NK-92 (cell line): ENCODE measurements around the gene PLXNA1.

Experiments
- DNase-seq: peaks from one replicate; lab custom pipeline; 2025; ENCODE audit not compliant: unreplicated experiment; lab: John Stamatoyannopoulos, UW

PLXNA1 gene

DNA sequence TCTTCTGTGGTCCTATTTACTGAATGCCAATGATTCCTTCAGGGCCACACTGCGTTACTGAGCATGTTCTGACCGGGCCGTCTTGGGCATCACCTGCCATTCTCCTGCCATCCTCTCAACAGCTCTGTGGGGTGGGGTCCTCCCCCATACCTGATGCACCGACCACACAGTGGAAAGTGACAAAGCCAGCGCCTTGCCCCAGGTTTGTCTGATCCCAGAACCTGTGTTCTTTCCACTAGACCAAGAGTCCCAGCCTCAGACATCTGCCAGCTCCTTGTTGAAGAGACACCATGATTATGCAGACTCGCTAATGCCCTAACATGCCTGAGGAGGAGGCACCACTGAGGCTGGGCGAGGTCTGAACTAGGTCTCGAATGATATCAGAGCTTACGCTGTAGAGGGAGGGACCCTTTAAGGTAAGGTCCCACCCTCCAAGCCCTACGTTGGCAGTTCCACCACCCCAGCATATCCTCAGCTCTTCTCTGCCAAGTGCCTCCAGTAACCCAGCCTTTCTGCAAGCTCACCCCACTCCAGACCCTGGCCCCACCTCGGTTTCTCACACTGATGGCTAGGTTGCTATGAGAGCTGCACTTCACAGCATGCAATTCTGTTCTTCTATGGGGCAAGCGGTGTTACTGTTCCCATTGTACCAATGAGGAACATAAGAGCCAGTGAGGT lies 29.8 kb upstream of the PLXNA1 start:
- DNase-seq, result no peak

DNA sequence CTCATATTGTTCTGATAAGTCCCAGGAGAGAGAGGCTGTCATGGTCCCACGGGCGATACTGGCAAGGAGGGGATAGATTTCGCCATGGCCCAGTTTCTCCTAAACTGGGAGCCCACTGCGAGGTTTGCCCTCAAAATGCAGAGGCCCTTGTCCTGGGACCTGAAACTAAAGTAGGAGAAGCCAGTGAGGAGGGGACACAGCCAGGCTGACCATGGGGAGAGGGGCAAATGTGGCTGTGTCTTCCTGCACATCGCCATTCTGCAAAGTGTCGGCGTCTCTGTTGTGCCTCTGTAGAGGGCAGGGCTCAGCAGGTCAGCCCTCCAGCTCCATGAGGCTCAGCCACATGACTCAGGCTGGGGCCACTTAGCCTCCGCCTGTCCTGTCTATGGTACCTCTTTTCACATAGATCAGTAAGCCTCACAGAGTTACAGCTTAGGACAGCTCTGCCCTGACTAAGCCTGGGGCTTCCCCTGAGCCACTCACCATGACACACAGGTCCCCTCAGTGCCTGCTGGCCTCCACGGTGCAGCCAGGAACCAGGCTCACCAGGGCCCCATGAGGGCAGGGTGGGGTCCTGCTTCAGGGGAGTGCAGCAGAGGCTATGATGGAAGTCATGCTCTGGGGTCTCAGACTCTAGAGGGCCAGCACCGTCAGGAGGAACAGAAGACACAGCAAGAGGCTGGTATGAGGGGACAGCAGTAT lies 28.6 kb upstream of the PLXNA1 start:
- DNase-seq, result no peak

DNA sequence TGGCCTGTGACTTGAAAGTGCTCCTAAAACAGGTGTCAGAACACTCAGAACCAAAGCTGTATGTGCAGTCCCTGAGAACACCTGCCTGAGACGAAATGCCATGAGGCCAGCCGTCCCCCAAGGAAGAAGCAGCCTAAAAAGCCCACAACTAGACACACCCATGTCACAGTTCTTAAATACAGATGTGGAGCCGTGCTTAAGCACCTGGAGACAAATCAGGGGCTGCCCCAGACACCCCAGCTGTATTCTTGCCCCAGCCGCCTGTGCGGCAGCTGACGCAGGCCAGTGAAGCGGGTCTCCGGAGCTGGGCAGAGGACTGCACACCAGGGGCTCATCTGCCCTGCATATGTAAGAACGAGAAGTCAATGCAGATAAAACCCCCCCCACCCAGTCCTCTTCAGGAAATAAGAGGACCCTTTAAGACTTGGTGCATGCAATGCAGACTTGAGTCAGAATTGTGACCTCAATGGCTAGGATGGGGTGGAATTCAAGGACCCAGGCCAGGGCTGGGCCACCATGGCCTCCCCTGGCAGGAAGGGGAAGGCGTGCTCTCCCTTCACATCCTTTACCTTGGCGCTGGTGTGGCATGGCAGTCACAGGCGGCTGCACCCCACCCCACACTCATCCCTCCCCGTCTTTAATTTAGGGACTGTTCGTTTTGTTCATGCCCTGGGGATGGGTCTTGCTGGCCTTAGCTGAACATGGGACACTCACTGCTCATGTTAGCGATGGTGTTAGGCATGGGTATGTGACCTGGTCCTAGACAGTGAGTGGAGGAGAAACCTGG lies 27.7 kb upstream of the PLXNA1 start:
- no peak for DNase-seq

DNA sequence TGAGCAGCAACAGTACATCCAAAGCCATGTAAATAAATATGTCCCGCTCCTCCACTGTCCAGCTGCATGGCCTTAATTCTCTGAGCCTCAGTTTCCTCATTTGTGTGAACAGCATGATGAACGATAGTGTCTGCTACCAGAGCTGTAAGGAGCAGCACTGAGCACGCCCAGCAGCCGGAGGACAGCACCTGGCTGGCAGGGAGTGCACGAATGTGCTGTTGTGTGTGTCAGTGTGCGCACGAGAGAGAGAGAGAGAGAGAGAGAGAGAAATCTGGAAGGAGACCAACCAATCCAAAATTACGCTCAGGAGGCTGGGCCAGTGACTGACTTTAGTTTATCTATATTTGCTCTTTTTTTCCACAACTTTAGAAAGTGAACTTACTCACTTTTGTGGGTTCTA lies 26.6 kb upstream of the PLXNA1 start:
- DNase-seq, result no peak

DNA sequence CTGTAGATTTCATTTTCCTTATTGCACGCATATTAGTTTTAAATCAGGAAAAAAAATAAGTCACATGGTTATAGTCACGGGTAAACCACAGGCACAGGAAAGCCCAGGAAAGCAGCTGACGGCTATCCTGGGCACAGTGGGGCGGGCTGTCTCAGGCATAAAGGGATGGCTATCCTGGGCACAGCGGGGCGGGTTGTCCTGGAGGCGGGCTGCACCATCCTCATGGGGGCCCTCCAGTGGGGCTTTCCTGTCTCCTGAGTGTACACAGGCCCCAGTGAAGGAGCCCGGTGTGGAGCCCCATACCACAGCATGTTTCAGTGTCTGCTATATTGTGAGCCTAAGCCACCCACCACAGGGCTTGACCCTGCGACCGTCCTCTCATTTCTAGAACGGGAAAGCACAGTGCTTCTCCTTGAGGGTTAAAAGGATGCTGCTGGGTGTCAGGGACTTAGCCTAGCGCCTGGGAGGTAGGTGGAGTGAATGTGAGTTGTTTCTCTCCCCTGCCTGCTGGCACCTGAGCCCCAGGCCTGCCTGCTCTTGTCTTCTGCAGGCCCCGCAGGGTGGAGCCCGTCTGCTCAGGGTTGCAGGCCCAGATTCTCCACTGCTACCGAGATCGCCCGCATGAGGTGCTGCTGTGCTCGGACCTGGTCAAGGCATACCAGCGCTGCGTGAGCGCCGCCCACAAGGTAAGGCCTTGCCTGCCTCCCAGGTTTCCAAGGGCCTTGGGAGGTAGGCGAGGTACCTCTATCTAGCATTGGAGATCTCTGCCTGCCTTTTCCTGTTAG lies 25.9 kb upstream of the PLXNA1 start:
- no peak for DNase-seq

DNA sequence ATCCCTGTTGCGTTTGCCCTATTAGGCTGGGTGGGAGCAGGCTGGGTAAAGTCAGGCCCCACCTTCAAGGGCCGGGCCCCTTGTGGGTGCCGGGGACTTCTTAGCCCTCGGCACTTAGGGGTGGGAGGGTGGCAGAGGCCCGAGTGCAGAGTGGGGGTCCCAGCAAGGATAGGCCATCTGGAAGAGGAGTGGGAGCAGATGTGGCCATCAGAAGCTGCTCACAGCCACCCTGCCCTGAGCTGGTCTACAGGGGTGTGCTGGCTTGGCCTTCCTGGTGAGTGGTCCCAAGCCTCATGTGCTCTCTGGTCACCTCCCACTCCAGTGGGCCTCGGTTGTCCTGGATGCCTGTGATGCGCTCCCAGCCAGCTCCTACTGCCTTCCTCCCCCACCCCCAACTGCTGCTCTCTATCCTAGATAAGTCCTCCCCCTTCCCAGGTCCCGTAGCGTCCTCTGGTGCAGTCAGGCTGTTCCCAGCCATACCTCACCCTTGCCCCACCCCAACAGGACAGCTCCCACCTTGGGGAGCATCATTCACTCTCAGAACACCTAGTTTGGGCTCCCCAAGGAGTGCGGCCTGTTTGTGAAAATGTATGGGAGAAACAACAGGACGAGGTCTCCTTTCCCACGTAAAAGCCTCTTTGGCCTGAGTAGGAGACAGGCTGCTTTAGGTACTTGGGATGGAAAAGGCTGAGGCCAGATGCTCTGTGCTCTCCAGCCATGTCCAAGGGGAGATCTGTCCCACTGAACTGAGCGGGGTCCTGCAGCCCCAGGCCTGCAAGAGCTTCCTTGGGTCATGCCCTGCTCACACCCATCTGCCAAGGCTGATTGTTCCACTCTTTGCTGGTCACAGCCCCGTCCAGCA lies 24.9 kb upstream of the PLXNA1 start:
- DNase-seq, result no peak

DNA sequence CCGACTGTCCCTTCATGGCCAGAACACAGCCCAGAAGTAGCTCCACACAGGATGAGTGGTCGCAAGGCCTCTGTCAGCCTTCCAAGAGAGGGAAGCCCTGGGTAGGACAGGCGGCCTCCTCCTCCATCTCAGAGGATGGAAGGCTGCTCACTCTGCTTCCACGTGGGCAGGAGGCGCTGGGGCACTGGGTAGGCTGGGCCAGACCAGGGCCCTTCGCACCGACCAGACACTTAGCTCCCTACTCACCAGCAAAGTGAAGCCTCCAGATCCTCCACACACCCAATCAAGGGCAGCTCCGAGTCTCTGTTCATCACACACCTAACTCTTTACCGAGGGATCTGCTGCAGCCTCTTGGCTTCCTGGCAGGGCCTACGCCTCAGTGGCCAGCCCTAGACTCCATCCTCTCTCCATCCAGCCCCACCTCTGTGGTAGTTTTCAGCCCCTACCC lies 24.3 kb upstream of the PLXNA1 start:
- DNase-seq, result no peak

DNA sequence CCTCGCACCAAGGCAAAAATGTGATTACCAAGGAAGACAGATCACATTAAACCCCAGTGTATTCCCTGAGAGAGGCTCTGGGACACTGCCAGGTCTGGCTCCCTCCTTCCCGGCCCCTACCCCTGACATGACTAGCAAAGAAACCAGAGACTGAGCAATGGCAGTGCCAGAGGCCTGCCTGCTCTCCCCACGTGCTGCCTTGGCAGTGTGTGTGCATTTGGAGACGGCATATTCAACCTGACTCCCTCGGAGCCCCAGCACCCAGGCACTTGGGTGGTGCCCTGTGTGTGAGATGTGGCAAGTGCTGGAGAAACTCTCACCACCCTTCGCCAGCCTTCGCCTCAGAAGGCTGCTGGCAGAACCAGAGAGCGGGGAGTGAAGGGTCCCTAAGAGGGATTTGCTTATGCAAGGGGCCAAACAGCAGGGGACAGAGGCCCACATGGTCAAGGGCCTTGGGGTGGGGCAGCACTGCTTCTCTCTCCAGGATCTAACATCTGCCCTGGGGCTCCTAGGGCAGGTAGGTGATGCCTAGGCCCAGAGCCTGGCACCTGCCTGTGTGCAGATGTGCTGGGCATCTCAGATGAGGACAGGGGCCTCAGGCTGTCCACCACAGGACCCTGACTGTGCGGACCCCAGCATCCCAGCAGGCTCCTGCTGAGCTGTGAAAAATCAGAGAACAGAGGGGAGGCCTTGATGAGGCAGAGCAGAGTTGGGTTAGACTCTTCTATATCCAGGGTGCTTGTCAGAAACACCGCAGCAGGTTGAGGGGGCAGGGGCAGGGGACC lies 23.6 kb upstream of the PLXNA1 start:
- no peak for DNase-seq

DNA sequence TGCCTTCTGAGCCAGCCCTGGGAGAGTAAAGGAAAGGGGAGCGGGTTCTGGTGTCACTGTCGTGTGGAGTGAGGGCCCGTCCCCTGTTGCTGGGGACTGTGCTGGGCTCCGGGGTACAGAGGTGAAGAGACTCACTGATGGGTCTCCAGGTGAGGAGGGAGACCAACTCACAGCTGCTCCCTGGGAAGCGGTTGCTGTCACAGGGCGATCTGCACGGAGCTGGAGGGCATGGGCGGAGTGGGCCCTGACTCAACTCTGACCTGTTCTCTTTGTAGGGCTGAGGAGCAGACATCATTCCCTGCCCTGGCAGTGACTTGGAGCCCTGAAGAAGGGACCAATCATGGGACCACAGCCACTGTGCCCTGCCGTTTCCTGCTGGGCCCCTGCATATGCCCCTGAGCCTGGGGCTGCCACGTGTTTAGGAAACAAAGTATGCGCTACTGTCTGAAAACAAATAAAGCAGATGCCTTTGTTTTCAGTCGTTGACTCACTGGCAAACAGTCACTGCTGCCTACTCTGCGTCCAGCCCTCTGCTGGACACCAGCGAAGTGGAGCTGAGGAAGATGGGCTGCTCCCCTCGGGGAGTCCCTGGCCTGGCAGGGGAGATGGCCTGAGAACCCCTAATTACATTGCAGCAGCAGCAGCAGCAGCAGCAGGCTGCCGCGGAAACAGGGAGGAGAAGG lies 22.9 kb upstream of the PLXNA1 start:
- no peak for DNase-seq

DNA sequence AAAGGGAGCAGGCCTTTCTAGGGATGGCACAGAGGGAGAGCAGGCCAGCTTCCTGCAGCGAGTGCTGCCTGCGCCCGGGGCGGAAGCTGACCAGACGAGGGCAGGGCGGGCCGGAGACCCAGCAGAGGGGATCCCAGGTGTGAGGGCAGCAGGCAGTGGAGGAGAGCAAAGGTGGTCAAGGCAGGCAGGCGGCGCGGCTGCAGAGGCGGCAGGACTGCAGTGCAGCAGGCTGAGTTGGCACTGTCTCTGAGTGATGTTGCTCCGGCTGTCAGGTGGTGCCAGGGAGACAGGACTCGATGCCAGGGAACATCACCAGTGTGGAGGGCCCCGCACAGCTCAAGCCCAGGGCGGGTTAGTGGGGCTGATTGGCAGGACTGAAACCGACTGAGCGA lies 22.3 kb upstream of the PLXNA1 start:
- no peak for DNase-seq

DNA sequence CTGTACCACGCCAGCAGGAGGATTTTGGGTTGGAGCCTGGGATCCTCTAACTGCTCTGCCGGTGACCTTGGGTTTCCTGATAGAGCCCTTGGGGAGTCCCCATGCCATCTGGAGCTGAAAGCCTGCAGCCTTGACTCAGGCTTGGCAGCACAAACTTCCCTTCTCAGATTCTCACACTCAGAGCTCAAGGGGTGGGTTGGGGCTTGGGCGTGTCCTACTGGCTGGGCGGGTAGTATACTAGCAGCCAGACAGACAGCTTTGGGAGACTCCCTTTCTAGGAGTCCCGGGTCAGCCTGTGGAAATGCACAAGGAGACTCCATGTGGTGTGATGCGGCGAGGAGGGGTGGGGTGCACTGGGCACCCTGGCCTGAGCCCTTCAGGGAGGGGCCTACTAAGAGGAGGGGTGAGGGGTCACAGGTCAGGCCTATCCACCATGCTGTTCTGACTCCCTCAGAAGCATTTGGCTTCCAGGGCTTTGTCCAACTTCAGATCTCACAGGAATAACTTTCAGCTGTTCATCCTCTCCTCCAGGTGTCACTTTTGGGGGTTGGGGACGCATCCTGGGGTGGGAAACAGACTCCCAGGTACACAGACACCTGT lies 21.6 kb upstream of the PLXNA1 start:
- DNase-seq, result no peak

DNA sequence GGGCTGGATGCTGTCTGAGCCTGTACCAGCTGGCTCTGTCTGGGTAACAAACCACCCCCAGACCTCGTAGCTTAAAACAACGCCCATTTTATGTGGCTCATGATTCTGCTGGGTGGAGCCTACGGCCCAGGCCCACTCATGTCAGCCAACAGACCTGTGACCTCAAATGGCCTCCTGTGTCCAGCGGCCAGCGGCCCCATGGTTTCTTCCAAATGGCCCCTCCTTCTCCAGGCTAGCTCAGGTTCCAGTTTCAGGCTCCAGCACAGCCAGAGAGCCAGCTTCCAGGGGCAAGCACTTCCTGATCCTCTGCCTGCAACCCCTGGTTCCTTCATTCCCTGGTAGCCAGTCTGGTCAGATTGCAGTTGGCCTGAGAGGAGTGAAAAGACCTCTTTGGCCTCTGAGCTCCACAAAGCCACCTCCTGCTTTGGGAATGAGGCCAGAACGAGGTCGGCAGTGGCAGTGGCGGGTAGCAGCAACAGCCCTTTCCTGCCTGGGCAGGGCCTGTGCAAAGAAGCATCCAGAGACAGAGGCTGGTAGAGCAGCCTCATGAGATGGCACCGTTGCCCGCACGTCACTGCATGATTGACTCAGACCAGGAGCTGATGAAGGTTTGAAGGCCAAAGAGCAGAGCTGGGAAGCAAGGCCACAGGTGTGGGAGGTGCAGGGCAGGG lies 21.0 kb upstream of the PLXNA1 start:
- DNase-seq, result no peak

DNA sequence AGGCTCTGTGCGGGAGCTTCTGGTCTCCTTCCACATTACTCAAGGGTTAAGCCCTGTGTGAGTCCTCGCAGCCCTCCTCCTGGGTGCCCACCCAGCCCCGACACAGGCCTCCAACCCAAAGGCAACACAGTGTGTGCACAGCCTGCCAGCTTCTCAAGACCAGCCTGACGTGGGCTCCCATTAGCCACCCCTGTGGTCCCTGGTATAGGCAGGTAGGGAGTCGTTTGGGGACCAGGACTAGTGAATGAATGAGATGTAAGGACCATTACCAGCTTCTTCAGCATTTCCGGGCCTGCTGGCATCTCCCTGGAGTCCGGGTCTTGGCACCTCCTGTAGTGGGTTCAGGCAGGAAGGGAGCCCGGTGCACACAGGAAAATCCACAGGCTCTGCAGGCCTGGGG lies 20.2 kb upstream of the PLXNA1 start:
- DNase-seq, result no peak

DNA sequence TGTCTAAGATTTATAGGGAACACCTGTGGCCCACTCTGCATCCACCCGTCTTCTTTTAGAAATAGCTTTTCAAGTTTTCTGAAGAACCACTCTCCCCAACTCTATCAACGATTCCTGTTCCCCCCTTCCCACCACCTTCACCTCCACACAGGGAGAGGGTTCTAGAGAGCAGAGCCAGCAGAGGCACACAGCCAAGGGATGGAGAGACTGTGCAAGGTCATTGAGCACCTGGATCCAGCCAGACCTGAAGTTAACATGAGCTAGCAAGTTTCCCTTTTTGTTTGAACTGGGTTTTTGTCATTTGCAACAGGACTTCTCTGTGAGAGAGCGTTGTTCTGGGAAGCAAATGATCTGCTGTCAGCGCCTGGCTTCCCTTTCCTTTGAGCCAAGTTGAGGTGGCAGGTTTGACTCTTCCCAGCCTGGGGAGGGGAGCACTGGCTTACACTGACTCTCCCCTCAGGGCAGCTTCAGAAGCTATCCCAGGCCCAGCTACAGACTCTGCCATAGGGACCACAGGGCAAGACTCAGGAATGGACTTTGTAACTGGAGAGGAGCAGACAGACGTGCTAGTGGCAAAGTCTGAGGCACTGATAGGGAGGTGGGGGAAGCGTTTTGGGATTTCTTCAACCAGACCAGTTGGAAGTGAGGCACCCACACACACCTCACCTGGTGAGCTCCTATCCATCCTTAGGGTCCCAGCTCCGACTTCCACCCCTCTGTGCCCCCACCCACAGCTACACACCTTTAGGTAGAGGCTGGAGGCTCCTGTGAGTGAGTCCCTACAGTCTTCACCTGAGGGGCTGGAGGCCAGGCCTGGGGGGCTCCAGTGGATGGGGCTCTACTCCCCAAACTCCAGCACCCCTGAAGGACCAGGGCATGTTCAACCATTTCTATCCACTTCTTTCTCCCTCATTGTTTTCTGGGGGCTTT lies 19.4 kb upstream of the PLXNA1 start:
- DNase-seq, result no peak

DNA sequence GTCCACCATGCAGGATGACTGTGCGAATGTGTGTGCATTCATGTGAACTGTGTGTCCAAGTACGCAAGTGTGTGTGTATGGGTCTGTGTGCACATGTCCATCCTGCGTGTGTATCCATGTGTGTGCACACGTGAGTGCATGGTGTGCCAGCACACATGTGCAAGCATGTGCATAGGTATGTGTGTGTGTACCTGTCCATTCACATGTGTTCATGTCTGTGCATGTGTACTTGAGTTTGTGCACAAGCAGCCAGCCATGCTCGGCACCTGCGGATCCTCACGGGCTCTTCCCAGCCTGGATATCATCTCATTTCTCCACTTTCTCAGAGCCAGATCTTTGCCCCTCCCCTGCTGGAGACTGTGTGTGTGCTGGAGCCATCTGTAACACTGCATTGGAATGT lies 18.7 kb upstream of the PLXNA1 start:
- DNase-seq, result no peak

DNA sequence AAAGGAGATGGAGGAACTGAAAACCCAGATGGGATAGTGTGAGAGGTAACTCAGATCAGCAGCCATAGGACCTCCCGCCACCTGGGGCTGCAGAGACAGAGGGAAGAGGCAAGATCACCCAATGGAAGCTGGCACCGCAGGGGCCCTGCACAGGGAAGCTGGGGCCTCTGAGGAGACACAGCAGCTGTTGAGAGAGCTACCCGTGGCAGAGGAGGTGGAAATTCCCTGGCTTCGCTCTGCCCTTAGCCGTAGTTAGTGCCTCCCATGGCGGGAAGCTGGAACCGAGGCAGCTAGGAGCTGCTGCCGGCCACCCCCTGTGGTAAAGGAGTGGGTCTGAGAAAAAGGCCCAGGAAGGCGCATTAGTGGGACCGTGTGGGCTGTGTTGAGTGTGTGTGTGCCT lies 18.0 kb upstream of the PLXNA1 start:
- no peak for DNase-seq

DNA sequence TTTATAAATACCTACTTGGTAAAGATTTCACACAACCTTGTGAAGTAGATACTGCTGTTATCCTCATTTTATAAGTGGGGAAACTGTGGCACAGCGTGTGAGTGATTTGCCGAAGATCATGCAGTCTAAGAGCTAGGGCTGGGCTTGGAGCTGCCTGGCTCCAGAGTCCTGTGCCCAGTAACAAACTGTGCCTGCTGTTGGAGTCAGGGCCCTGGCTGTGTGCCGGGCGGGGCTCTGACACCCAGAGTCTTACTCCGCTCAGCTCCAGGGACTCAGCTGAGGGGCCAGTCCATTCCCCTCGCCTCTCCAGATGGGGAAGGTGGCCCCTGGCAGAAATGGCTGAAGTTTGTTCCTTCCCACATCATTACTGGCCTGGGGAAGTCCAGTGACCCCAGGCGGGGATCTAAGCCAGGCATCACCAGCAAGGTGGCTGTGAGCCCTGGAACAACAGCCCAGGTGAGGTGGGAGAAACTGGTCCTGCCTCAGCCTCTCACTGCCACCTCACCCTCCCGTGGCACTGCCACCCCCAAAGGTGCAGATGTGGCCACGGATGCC lies 17.3 kb upstream of the PLXNA1 start:
- no peak for DNase-seq
